Ishikawa (cell line): ENCODE measurements around the gene DLD.

Source experiments
- CEBPB ChIP-seq: IDR thresholded peaks from 2 replicates; pipeline ENCODE4 v1.6.1; 2012
- CREB1 ChIP-seq: IDR thresholded peaks from 2 replicates; pipeline ENCODE4 v1.6.1; 2012; ENCODE audit warnings: low read depth
- EGR1 ChIP-seq: IDR thresholded peaks from 2 replicates; pipeline ENCODE4 v1.6.1; 2012
- EP300 ChIP-seq: IDR thresholded peaks from 2 replicates; pipeline ENCODE4 v1.6.1; 2012; ENCODE audit warnings: borderline replicate concordance
- FOXM1 ChIP-seq: IDR thresholded peaks from 2 replicates; pipeline ENCODE4 v1.6.1; 2012; ENCODE audit warnings: low read depth, borderline replicate concordance
- MAX ChIP-seq: IDR thresholded peaks from 2 replicates; pipeline ENCODE4 v1.6.1; 2012
- NFIC ChIP-seq: IDR thresholded peaks from 2 replicates; pipeline ENCODE4 v1.6.1; 2012
- RAD21 ChIP-seq: IDR thresholded peaks from 2 replicates; pipeline ENCODE4 v1.6.1; 2012; ENCODE audit warnings: low read depth
- REST ChIP-seq: IDR thresholded peaks from 2 replicates; pipeline ENCODE4 v1.6.1; 2012; ENCODE audit warnings: low read depth, mild to moderate bottlenecking
- TAF1 ChIP-seq: IDR thresholded peaks from 2 replicates; pipeline ENCODE4 v1.6.1; 2012; ENCODE audit warnings: low read depth, mild to moderate bottlenecking
- TCF12 ChIP-seq: IDR thresholded peaks from 2 replicates; pipeline ENCODE4 v1.6.1; 2012; ENCODE audit warnings: low read depth
- TEAD4 ChIP-seq: IDR thresholded peaks from 2 replicates; pipeline ENCODE4 v1.6.1; 2012
- USF1 ChIP-seq: IDR thresholded peaks from 2 replicates; pipeline ENCODE4 v1.6.1; 2012
- YY1 ChIP-seq: IDR thresholded peaks from 2 replicates; pipeline ENCODE4 v1.6.1; 2012; ENCODE audit warnings: low read depth
- ZBTB7A ChIP-seq: IDR thresholded peaks from 2 replicates; pipeline ENCODE4 v1.6.1; 2012; ENCODE audit warnings: low read depth

Gene DLD

GRCh38 chr7:107960272-107960671 lies 69.3 kb downstream of the DLD start:
- TF ChIP-seq CREB1 (no peak), NFIC (no peak), TCF12 (no peak), RAD21 (no peak), TAF1 (no peak), FOXM1 (no peak), USF1 (no peak), EGR1 (no peak), CEBPB (no peak), REST (no peak), YY1 (no peak)

- TF ChIP-seq USF1: no peak
- no peak for TF ChIP-seq TAF1
These were observed 70.4 kb downstream of the DLD start for GRCh38 chr7:107961405-107961804.

- TF ChIP-seq TEAD4 (no peak), ZBTB7A (no peak), MAX (no peak), FOXM1 (no peak), TCF12 (no peak)
These were observed 71.8 kb downstream of the DLD start for GRCh38 chr7:107962817-107963216.

GRCh38 chr7:107964510-107964909 lies 73.5 kb downstream of the DLD start:
- no peak for TF ChIP-seq TEAD4
- no peak for TF ChIP-seq CREB1
- TF ChIP-seq EGR1: no peak
- no peak for TF ChIP-seq TAF1
- TF ChIP-seq ZBTB7A: no peak
- TF ChIP-seq YY1: no peak
- TF ChIP-seq CEBPB: no peak
- TF ChIP-seq MAX: no peak
- TF ChIP-seq RAD21: no peak
- TF ChIP-seq TCF12: no peak
- no peak for TF ChIP-seq EP300
- TF ChIP-seq NFIC: no peak
- no peak for TF ChIP-seq USF1
- TF ChIP-seq REST: no peak

GRCh38 chr7:107966711-107967110 lies 75.7 kb downstream of the DLD start:
- TF ChIP-seq RAD21: no peak
- no peak for TF ChIP-seq TEAD4
- TF ChIP-seq USF1: no peak
- no peak for TF ChIP-seq YY1
- TF ChIP-seq TAF1: no peak
- TF ChIP-seq TCF12: no peak
- TF ChIP-seq CREB1: no peak
- no peak for TF ChIP-seq REST
- no peak for TF ChIP-seq MAX
- TF ChIP-seq EGR1: no peak
- no peak for TF ChIP-seq EP300
- TF ChIP-seq NFIC: no peak
- TF ChIP-seq CEBPB: no peak
- no peak for TF ChIP-seq FOXM1
- no peak for TF ChIP-seq ZBTB7A
